ENCODE results near the gene FANCI.

Gene FANCI

DNA sequence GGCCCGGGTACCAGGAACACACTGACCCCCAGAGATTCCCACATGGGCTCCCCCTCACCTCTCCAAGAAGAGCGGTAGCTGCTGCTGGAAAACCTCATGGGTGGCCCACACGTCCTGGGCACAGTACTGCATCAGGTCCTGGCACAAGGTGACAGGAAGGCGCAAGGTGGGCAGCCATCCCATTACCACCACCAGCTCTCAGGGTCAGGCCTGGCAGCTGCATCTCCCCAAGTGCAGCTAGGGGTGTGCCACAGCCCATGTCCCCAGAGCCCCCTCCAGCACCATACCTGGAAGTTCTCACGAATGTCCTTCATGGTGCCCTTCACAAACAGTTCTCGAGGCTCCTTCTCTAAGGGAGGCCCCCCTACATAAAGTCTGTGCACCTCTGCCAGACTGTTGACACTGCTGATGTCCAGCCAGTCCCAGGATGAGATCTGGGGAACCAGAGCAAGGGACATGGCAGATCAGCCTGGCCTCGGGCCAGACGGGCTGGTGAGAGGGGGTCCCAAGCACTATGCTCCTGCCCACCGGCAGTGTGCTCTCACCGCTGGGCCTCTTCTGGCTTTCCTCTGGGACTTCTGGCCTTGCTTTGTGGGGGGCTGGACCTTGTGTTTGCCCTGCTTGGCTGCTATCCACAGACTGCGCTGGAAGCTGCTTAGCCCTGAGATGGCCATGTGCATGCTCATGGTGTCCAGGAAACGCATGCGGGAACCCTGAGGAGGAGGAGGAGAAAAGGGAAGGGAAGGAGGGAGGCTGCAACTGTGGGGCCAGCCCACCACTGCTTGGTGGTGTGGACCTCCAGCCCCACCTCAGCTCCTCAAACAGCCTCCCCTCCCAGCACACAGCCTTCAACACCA lies 84.8 kb downstream of the FANCI start:
- TF ChIP-seq REST (IDR thresholded peaks at IDR 0.05; ENCODE audit: low read depth) (no peak), EP300 (IDR thresholded peaks at IDR 0.05; ENCODE audit: borderline replicate concordance) (no peak), EGR1 (IDR thresholded peaks at IDR 0.05) (no peak), USF1 (IDR thresholded peaks at IDR 0.05) (no peak), ZBTB7A (IDR thresholded peaks at IDR 0.05; ENCODE audit: low read depth) (no peak), FOXM1 (IDR thresholded peaks at IDR 0.05; ENCODE audit: borderline replicate concordance, low read depth) (no peak), RAD21 (IDR thresholded peaks at IDR 0.05; ENCODE audit: low read depth) (no peak), NFIC (IDR thresholded peaks at IDR 0.05) (no peak), TAF1 (IDR thresholded peaks at IDR 0.05; ENCODE audit: low read depth) (no peak), TEAD4 (IDR thresholded peaks at IDR 0.05) (no peak), CEBPB (IDR thresholded peaks at IDR 0.05) (no peak), MAX (IDR thresholded peaks at IDR 0.05) (no peak), TCF12 (IDR thresholded peaks at IDR 0.05; ENCODE audit: low read depth) (no peak), YY1 (IDR thresholded peaks at IDR 0.05; ENCODE audit: low read depth) (no peak), CREB1 (IDR thresholded peaks at IDR 0.05; ENCODE audit: low read depth) (no peak)

DNA sequence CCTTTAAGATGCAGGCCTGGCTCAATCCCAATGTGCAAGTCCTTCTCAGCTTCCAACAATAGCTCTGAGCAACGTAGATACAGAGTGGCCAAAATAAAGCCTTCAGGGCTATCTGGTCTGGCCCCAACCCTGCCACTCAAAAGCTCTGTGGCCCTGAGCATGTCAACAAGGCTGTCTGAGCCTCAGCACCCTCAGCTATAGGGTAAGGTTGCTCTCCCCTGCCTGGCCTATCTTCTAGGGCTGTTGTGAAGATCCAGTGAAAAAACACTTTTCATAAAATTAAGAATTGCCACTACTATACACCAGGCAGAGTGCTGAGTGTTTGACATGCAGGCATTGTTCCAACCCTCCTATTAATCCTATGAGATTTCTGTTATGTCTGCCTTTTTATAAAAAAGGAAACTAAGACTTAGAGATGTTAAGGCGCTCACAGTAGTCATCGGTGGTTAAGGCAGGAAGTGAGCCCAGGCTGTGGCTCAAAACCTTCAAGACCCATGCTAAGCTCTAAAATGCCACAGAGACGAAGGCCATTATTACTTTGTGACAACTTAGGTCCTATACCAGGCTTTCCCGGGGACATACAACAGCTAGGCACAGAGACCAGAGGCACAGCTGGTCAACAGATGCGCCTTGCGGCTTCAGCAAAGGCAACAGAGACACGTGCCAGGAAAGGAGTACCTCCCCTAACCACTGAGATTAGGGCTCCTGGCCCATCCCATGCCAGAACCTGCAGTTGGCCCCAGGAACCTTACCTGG lies 85.7 kb downstream of the FANCI start:
- TF ChIP-seq RAD21 (IDR thresholded peaks at IDR 0.05; ENCODE audit: low read depth) = no peak
- no peak for TF ChIP-seq FOXM1 (IDR thresholded peaks at IDR 0.05; ENCODE audit: borderline replicate concordance, low read depth)
- TF ChIP-seq EP300 (IDR thresholded peaks at IDR 0.05; ENCODE audit: borderline replicate concordance) = no peak
- no peak for TF ChIP-seq USF1 (IDR thresholded peaks at IDR 0.05)
- TF ChIP-seq REST (IDR thresholded peaks at IDR 0.05; ENCODE audit: low read depth) = no peak
- TF ChIP-seq YY1 (IDR thresholded peaks at IDR 0.05; ENCODE audit: low read depth) = no peak
- TF ChIP-seq TEAD4 (IDR thresholded peaks at IDR 0.05) = no peak
- TF ChIP-seq MAX (IDR thresholded peaks at IDR 0.05) = no peak
- no peak for TF ChIP-seq TCF12 (IDR thresholded peaks at IDR 0.05; ENCODE audit: low read depth)
- TF ChIP-seq CREB1 (IDR thresholded peaks at IDR 0.05; ENCODE audit: low read depth) = no peak

DNA sequence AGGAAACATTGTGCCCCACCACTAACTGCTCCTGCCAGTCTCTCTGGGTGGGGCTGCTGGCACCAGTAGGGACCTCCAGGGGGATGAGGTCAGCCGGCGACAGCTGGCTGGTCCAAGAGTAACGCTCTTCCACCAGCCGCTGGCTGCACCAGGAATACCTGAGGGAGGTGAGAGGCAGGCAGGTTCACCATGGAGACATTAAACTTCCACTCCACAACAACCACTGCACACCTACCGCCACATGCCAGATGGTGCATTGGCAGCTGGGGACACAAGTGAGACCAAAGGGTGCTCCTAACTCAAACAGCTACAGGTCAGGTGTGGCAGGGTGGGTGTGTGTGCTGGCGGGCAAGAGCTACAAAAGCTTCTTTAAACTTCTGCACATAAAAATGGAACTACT lies 86.3 kb downstream of the FANCI start:
- no peak for TF ChIP-seq REST (IDR thresholded peaks at IDR 0.05; ENCODE audit: low read depth)
- no peak for TF ChIP-seq NFIC (IDR thresholded peaks at IDR 0.05)
- TF ChIP-seq USF1 (IDR thresholded peaks at IDR 0.05) = no peak
- TF ChIP-seq EP300 (IDR thresholded peaks at IDR 0.05; ENCODE audit: borderline replicate concordance) = no peak
- no peak for TF ChIP-seq CEBPB (IDR thresholded peaks at IDR 0.05)
- TF ChIP-seq TAF1 (IDR thresholded peaks at IDR 0.05; ENCODE audit: low read depth) = no peak
- TF ChIP-seq TEAD4 (IDR thresholded peaks at IDR 0.05) = no peak
- no peak for TF ChIP-seq YY1 (IDR thresholded peaks at IDR 0.05; ENCODE audit: low read depth)
- TF ChIP-seq ZBTB7A (IDR thresholded peaks at IDR 0.05; ENCODE audit: low read depth) = no peak
- no peak for TF ChIP-seq CREB1 (IDR thresholded peaks at IDR 0.05; ENCODE audit: low read depth)
- TF ChIP-seq FOXM1 (IDR thresholded peaks at IDR 0.05; ENCODE audit: borderline replicate concordance, low read depth) = no peak
- no peak for TF ChIP-seq RAD21 (IDR thresholded peaks at IDR 0.05; ENCODE audit: low read depth)
- no peak for TF ChIP-seq MAX (IDR thresholded peaks at IDR 0.05)
- TF ChIP-seq TCF12 (IDR thresholded peaks at IDR 0.05; ENCODE audit: low read depth) = no peak
- TF ChIP-seq EGR1 (IDR thresholded peaks at IDR 0.05) = no peak
